Skeletal muscle satellite cell (primary cell): ENCODE results near the gene IL10RA.

Source experiments
- H3K27me3 ChIP-seq: 2 replicates; pipeline ENCODE4 v1.7.0; 2013; ENCODE audit warnings: low read length; ENCODE audit not compliant: control insufficient read depth, insufficient read depth
- H3K36me3 ChIP-seq: 2 replicates; pipeline ENCODE4 v1.7.0; 2013; ENCODE audit warnings: mild to moderate bottlenecking, control low read depth, low read length; ENCODE audit not compliant: insufficient read depth
- H3K4me1 ChIP-seq: 2 replicates; pipeline ENCODE4 v1.7.0; 2013; ENCODE audit warnings: low read length; ENCODE audit not compliant: control insufficient read depth, insufficient read depth
- H3K4me2 ChIP-seq: 2 replicates; pipeline ENCODE4 v1.7.0; 2013; ENCODE audit warnings: mild to moderate bottlenecking, low read length
- H3K4me3 ChIP-seq: 2 replicates; pipeline ENCODE4 v1.7.0; 2013; ENCODE audit warnings: low read length
- H3K9ac ChIP-seq: 2 replicates; pipeline ENCODE4 v1.7.0; 2013; ENCODE audit warnings: mild to moderate bottlenecking, low read depth, low read length, moderate library complexity
- H3K9me3 ChIP-seq: replicated peaks from 2 replicates; pipeline ENCODE4 v1.7.0; 2013; ENCODE audit warnings: mild to moderate bottlenecking, control low read depth, low read length

The IL10RA gene

GRCh38 chr11:118045191-118045590 lies 59.0 kb downstream of the IL10RA start:
- no peak overlapping the region for H3K9ac ChIP-seq
- H3K36me3 ChIP-seq: no peaks in the 10 kb centered on the region
- no peak overlapping the region for H3K4me2 ChIP-seq
- H3K4me3 ChIP-seq: no peak overlapping the region
- peaks cover 16% of the 10 kb centered on the region for H3K27me3 ChIP-seq
- H3K9me3 ChIP-seq: no peaks in the 10 kb centered on the region
- no peaks in the 10 kb centered on the region for H3K4me1 ChIP-seq

- Histone ChIP-seq H3K4me3 (no peak overlapping the region), H3K4me1 (no peaks in the 10 kb centered on the region), H3K4me2 (no peak overlapping the region), H3K36me3 (no peaks in the 10 kb centered on the region), H3K9me3 (no peaks in the 10 kb centered on the region), H3K9ac (no peak overlapping the region), H3K27me3 (peaks cover 16% of the 10 kb centered on the region)
Observed at GRCh38 chr11:118046051-118046963, 60.1 kb downstream of the IL10RA start.

DNA sequence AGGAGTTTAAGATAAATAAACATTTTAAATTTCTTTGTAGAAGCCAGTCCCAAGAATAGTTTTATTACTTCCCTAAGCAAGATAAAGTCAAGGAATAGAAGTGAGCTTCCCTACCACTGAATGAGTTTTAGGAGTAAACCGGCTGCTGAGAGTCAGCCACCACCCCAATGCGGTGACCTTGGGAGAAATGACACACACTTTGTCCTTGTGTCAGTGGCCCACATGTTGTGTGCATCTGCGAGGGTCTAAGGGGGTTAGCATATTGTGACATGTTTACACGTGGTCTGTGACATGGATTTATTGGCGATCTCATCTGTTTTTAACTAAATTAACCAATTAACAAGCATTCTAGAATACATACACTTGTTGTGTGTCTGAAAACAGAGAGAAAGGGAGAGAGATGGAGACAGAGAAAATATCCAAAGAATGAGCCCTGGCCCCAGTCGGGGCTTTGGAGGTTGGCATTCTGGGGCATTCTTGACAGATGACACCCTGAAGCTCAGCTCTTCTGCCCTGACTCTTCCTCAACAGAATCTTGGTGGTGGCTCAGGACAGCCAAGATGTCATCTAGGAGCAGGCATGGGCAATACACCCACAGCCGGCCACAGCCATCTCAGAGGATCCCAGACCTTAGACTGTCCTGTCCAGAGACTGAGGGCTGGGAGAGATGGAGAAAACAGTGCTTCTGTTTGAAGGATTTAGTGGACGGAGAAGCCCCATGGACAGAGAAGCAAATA lies 60.9 kb downstream of the IL10RA start:
- no peaks in the 10 kb centered on the region for H3K4me1 ChIP-seq
- no peak overlapping the region for H3K4me3 ChIP-seq
- H3K9ac ChIP-seq: no peak overlapping the region
- no peaks in the 10 kb centered on the region for H3K9me3 ChIP-seq
- H3K4me2 ChIP-seq: no peak overlapping the region
- no peaks in the 10 kb centered on the region for H3K36me3 ChIP-seq
- H3K27me3 ChIP-seq: peaks cover 16% of the 10 kb centered on the region

DNA sequence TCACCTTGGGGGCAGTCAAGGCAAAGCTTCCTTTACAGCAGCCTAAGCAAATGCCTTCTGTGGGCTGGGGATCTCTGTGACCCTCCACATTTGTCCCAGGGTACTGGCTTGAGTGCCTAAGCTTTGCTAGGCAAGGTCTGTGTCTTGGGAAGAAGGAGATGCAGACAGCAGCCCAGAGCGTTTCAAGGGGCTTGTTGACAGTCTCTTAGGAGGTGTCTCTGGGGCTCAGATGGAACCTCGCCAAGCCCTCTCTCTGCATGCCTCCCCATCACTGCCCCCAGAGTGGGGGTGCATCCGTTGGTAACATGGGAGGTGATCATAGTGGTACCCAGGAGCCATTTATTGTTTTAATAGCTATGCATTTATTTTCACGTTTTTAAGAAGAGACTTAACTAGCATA lies 61.6 kb downstream of the IL10RA start:
- Histone ChIP-seq H3K4me2 (no peak overlapping the region), H3K9me3 (no peaks in the 10 kb centered on the region), H3K4me1 (no peaks in the 10 kb centered on the region), H3K36me3 (no peaks in the 10 kb centered on the region), H3K27me3 (peaks cover 16% of the 10 kb centered on the region), H3K4me3 (no peak overlapping the region), H3K9ac (no peak overlapping the region)

DNA sequence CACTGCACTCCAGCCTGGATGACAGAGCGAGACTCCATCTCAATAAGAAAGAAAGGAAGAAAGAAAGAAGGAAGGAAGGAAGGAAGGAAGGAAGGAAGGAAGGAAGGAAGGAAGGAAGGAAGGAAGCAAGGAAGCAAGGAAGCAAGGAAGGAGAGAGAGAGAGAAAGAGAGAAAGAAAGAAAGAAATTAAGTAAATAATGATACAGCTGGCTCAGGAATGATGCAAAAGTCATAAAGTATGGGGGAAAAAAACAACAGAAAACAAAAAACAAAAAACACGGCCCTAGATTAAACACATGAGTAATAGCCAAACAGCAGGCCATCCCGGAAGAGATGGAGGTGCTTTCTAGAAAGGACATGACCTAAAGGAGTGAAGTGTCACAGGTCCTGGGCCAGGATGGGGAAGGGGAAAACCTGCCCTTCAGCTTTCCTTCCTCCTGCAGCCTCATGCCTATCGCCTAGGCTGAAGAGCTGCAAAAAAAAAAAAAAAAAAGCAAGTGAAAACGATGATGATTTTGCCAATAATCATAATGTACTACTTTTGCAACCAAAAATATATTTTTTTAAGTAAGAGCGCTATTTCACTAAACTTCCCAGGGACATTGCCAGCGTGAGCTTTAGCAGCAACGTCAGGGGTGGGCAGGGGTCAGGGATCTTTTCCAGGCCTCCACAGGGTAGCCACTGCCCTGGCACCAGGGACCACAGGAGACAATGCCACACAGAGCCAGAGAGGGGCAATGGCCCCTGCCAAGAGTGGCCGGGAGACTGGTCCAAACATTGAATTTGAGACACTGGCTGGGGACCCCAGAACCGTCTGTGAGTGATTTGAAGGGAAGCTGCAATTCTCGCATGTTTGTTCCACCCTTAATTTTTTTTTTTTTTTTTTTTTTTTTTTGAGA lies 62.5 kb downstream of the IL10RA start:
- Histone ChIP-seq H3K4me3 (no peak overlapping the region), H3K27me3 (peaks cover 16% of the 10 kb centered on the region), H3K9ac (no peak overlapping the region), H3K36me3 (no peaks in the 10 kb centered on the region), H3K9me3 (no peaks in the 10 kb centered on the region), H3K4me2 (no peak overlapping the region), H3K4me1 (no peaks in the 10 kb centered on the region)

DNA sequence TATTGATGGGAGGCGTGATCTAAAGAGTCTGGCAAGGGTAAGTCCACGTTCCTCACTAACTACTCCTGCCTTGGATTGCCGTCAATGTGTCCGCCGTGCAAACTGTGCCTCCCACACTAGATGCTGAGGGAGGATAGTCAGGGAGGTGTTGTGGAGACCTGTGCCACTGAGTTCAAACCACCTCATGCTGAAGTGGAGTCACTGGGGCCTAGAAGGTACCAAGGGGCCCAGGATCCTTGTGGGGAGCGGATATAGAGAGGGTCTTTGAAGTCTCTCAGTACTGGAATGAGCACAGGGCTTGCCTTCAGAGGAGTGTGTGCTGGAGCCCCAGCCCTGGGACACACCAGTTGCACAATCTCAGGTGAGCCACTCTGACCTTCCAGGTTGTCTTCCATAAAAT lies 63.6 kb downstream of the IL10RA start:
- no peaks in the 10 kb centered on the region for H3K9me3 ChIP-seq
- no peak overlapping the region for H3K4me3 ChIP-seq
- no peak overlapping the region for H3K4me2 ChIP-seq
- H3K27me3 ChIP-seq: peaks cover 15% of the 10 kb centered on the region
- no peak overlapping the region for H3K9ac ChIP-seq
- H3K36me3 ChIP-seq: no peaks in the 10 kb centered on the region
- no peaks in the 10 kb centered on the region for H3K4me1 ChIP-seq

GRCh38 chr11:118050208-118050891 lies 64.2 kb downstream of the IL10RA start:
- Histone ChIP-seq H3K9me3 (no peaks in the 10 kb centered on the region), H3K4me2 (no peak overlapping the region), H3K4me3 (no peak overlapping the region), H3K4me1 (no peaks in the 10 kb centered on the region), H3K27me3 (peaks cover 10% of the 10 kb centered on the region), H3K36me3 (no peaks in the 10 kb centered on the region), H3K9ac (no peak overlapping the region)
